ENCODE data around the gene FGF10. TPM values are rescaled to one million over a fixed set of nuclear protein-coding genes. Genes with fewer than 3 reads are reported as not detected.

The FGF10 gene
- total RNA-seq, 1 experiment from 2014 or later, result not detected

DNA sequence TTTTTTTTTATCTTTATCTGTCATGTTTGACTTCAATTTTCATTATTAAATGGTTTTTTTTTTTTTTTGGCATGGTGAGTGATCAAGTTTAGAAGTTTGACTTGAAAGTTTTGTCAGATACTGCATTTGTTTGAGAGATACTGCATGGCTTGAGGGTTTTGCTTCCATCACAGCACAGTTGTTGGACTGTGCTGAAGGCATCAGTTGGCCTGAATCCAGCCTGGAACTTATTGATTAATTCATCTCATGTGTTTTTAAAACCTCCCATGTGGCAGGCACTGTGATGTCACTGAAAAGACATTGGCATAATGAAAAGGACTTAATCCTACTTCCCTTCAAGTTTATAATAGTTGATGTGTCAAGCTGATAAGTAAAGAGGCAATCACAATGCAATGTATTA is 128.4 kb downstream of the FGF10 start:
- BruUV-seq (replicated peaks), result no TSS peak
- Mint-ChIP-seq H3K9me3 (ENCODE audit: unreplicated experiment) (no peaks in the 10 kb centered on the region), H3K27ac (ENCODE audit: low read depth, unreplicated experiment) (no peak overlapping the region), H3K4me3 (ENCODE audit: unreplicated experiment) (no peak overlapping the region), H3K27me3 (ENCODE audit: insufficient read depth, unreplicated experiment) (no peaks in the 10 kb centered on the region), H3K4me1 (ENCODE audit: insufficient read depth, unreplicated experiment) (no peaks in the 10 kb centered on the region), H3K36me3 (ENCODE audit: insufficient read depth, unreplicated experiment) (no peaks in the 10 kb centered on the region)
- intact Hi-C loops (cut with micrococcal nuclease), result no loop called here
- DNase-seq (ENCODE audit: unreplicated experiment), result no peak
- TF ChIP-seq, protein P1, sequence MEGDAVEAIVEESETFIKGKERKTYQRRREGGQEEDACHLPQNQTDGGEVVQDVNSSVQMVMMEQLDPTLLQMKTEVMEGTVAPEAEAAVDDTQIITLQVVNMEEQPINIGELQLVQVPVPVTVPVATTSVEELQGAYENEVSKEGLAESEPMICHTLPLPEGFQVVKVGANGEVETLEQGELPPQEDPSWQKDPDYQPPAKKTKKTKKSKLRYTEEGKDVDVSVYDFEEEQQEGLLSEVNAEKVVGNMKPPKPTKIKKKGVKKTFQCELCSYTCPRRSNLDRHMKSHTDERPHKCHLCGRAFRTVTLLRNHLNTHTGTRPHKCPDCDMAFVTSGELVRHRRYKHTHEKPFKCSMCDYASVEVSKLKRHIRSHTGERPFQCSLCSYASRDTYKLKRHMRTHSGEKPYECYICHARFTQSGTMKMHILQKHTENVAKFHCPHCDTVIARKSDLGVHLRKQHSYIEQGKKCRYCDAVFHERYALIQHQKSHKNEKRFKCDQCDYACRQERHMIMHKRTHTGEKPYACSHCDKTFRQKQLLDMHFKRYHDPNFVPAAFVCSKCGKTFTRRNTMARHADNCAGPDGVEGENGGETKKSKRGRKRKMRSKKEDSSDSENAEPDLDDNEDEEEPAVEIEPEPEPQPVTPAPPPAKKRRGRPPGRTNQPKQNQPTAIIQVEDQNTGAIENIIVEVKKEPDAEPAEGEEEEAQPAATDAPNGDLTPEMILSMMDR (IDR thresholded peaks at IDR 0.05; ENCODE audit: unreplicated experiment), result no peak
- POLR2A ChIA-PET, result interaction anchor here (0.7 kb wide), 1 partner anchor 9 kb away, joined by 5 read pairs; no protein-coding TSS in a partner anchor
- CTCF ChIA-PET, result interaction anchor here (0.7 kb wide), 1 partner anchor 758 kb away, joined by 3 read pairs; no protein-coding TSS in a partner anchor

DNA sequence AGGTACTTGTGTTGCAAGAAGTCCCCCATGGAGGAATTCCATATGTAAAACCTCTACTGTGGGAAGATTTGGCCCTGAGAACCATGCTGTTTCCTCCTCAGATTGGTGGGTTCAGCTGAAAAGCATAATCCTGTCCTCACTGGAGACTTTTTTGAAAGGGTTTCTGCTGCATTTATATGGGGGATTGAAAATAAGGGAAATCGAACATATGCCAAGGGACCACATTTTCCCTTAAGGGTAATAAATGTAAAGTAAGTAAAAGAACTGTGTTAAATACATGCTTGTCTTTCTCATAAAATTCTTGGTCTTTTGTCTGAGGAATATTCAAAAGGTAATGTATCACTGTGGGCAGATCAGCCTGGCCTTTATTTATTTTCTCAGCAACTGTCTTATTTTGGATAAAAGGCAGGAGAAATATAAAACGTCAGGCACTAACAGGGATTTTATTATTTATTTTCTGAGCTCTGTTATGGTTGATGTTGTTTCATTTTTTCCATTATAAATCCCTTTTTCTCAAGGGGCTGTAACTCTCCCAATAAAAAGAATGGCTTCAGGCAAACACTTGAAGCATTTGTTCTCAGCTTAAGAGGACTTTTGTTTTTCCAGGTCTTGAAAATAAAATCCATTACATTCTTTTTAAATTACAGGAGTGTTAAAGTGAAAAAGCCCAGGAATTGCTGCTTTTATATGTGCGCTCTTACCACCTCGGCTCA is 131.4 kb downstream of the FGF10 start:
- intact Hi-C loops (cut with micrococcal nuclease), result no loop called here
- Mint-ChIP-seq H3K36me3 (ENCODE audit: insufficient read depth, unreplicated experiment) (no peaks in the 10 kb centered on the region), H3K4me3 (ENCODE audit: unreplicated experiment) (no peak overlapping the region), H3K4me1 (ENCODE audit: insufficient read depth, unreplicated experiment) (no peaks in the 10 kb centered on the region), H3K9me3 (ENCODE audit: unreplicated experiment) (no peaks in the 10 kb centered on the region), H3K27me3 (ENCODE audit: insufficient read depth, unreplicated experiment) (no peaks in the 10 kb centered on the region), H3K27ac (ENCODE audit: low read depth, unreplicated experiment) (no peak overlapping the region)
- ChIA-PET CTCF (no interaction called here), POLR2A (no interaction called here)
- DNase-seq (ENCODE audit: unreplicated experiment), result no peak
- BruUV-seq (replicated peaks), result no TSS peak
- TF ChIP-seq, protein P1 (IDR thresholded peaks at IDR 0.05; ENCODE audit: unreplicated experiment), result no peak

DNA sequence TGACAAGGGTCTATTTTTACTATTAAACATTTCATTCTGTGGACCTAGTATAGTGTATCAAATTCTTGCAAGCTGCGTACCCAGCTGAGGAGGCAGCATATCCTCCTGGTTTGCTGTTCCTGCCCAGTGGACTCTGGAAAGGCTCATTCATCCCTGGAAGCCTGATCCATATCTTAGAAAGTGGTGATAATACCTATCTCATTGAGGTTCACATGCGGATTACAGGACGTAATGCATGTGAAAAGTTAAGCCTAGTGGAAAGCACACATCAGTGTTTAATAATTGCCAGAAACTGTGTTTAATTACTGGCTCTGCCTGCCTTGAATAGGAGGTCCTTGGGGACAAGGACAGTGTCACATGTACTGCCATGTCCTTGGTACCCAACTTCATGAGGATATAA is 132.0 kb downstream of the FGF10 start:
- BruUV-seq (replicated peaks), result no TSS peak
- ChIA-PET CTCF (no interaction called here), POLR2A (no interaction called here)
- Mint-ChIP-seq H3K4me1 (ENCODE audit: insufficient read depth, unreplicated experiment) (no peaks in the 10 kb centered on the region), H3K9me3 (ENCODE audit: unreplicated experiment) (no peaks in the 10 kb centered on the region), H3K4me3 (ENCODE audit: unreplicated experiment) (no peak overlapping the region), H3K36me3 (ENCODE audit: insufficient read depth, unreplicated experiment) (no peaks in the 10 kb centered on the region), H3K27ac (ENCODE audit: low read depth, unreplicated experiment) (no peak overlapping the region), H3K27me3 (ENCODE audit: insufficient read depth, unreplicated experiment) (no peaks in the 10 kb centered on the region)
- intact Hi-C loops (cut with micrococcal nuclease), result no loop called here
- no peak for DNase-seq (ENCODE audit: unreplicated experiment)
- TF ChIP-seq, protein P1 (IDR thresholded peaks at IDR 0.05; ENCODE audit: unreplicated experiment), result no peak
